GM12878 (cell line): ENCODE data around the gene SEMA3B.

Source experiments
- CBX5 ChIP-seq: sonication (generic); IDR thresholded peaks from 2 replicates; pipeline ENCODE4 v1.6.1; 2016; ENCODE audit warnings: low read depth, moderate library complexity, mild to moderate bottlenecking, inconsistent platforms
- NRF1 ChIP-seq: conservative IDR thresholded peaks from 2 replicates; pipeline ENCODE4 v1.6.1; 2011; ENCODE audit warnings: mild to moderate bottlenecking, low read depth, low read length, improper control_type of control experiment
- SIX5 ChIP-seq: IDR thresholded peaks from 2 replicates; pipeline ENCODE4 v1.6.1; 2011; ENCODE audit warnings: mild to moderate bottlenecking, low read depth, low read length, moderate library complexity; ENCODE audit not compliant: severe bottlenecking
- USF2 ChIP-seq: IDR thresholded peaks from 2 replicates; pipeline ENCODE4 v1.6.1; 2011; ENCODE audit warnings: low read depth, low read length, improper control_type of control experiment, borderline replicate concordance
- ZNF384 ChIP-seq: IDR thresholded peaks from 2 replicates; pipeline ENCODE4 v1.6.1; 2012; ENCODE audit warnings: low read depth, mild to moderate bottlenecking, low read length, improper control_type of control experiment, borderline replicate concordance
- TF ChIP-seq, protein P1 (sequence below), 3 experiments: IDR thresholded peaks in 2 of 3; conservative IDR thresholded peaks in 1 of 3; 2 replicates each; pipeline ENCODE4 v1.5.1; 2011; ENCODE audit warnings: low read depth in 3 of 3, low read length in 3 of 3, mild to moderate bottlenecking in 3 of 3, control low read depth in 2 of 3, moderate library complexity in 2 of 3, inconsistent platforms in 1 of 3, mixed read lengths in 1 of 3; ENCODE audit not compliant: control insufficient read depth in 2 of 3, insufficient read depth in 1 of 3; ENCODE audit errors: extremely low read depth in 1 of 3

GRCh38 chr3:50229490-50229889 is 39.5 kb upstream of the SEMA3B start:
- TF ChIP-seq USF2 (no peak), ZNF384 (no peak), NRF1 (no peak), SIX5 (no peak), CBX5 (no peak)
- TF ChIP-seq, protein P1, sequence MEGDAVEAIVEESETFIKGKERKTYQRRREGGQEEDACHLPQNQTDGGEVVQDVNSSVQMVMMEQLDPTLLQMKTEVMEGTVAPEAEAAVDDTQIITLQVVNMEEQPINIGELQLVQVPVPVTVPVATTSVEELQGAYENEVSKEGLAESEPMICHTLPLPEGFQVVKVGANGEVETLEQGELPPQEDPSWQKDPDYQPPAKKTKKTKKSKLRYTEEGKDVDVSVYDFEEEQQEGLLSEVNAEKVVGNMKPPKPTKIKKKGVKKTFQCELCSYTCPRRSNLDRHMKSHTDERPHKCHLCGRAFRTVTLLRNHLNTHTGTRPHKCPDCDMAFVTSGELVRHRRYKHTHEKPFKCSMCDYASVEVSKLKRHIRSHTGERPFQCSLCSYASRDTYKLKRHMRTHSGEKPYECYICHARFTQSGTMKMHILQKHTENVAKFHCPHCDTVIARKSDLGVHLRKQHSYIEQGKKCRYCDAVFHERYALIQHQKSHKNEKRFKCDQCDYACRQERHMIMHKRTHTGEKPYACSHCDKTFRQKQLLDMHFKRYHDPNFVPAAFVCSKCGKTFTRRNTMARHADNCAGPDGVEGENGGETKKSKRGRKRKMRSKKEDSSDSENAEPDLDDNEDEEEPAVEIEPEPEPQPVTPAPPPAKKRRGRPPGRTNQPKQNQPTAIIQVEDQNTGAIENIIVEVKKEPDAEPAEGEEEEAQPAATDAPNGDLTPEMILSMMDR (IDR thresholded peaks at IDR 0.05 in 2 of 3, conservative IDR thresholded peaks at IDR 0.05 in 1 of 3; ENCODE audit: control insufficient read depth in 2 of 3, extremely low read depth in 1 of 3, insufficient read depth in 1 of 3, low read depth in 3 of 3, low read length in 3 of 3), result no peak
